PC-9 (cell line): ENCODE data around the gene NDUFV3. TPM values are rescaled to one million over a fixed set of nuclear protein-coding genes. Genes with fewer than 3 reads are reported as not detected.
"Not testable (repeated sequence)": the region's sequence is repeated elsewhere in the genome, so short reads cannot be mapped to it uniquely, and the experiment has no call there.

Experiments used
- BruUV-seq: library from RNA; stranded (reverse); fragments of 400-500 nt; replicated peaks from 2 replicates; lab custom pipeline; 2021; lab: Mats Ljungman, UMichigan
- CTCF ChIA-PET: fragments of 300-600 bp; sonication (Branson Sonifier 250); formaldehyde crosslinking; loops from one replicate; lab custom pipeline; 2022; ENCODE audit warnings: antibody characterized with exemption; lab: Charles Lee
- POLR2A ChIA-PET: fragments of 300-600 bp; sonication (Branson Sonifier 250); formaldehyde crosslinking; loops from one replicate; lab custom pipeline; 2022; ENCODE audit warnings: antibody characterized with exemption; ENCODE audit not compliant: unreplicated experiment; lab: Charles Lee
- DNase-seq, 2 experiments: peaks; one replicate each; pipeline versions ENCODE4 v3.0.0 to v3.0.0-alpha.2; 2015 to 2022; ENCODE audit warnings: mixed read lengths in 1 of 2
- H2AFZ ChIP-seq: fragments of 200-600 bp; sonication (generic); 2 replicates; pipeline ENCODE4 v1.8.1; 2017; ENCODE audit warnings: antibody characterized with exemption
- H3F3A ChIP-seq: fragments of 200-600 bp; sonication (generic); 2 replicates; pipeline ENCODE4 v1.8.1; 2017; ENCODE audit warnings: antibody characterized with exemption, mild to moderate bottlenecking, low read depth; ENCODE audit not compliant: insufficient read depth
- H3K27ac ChIP-seq: fragments of 200-600 bp; sonication (generic); 2 replicates; pipeline ENCODE4 v1.6.1; 2016; ENCODE audit warnings: mixed run types
- H3K27me3 ChIP-seq: fragments of 200-600 bp; sonication (generic); 2 replicates; pipeline ENCODE4 v1.6.1; 2016; ENCODE audit warnings: low read depth, mixed run types; ENCODE audit not compliant: insufficient read depth
- H3K36me3 ChIP-seq: fragments of 200-600 bp; sonication (generic); 2 replicates; pipeline ENCODE4 v1.6.1; 2016; ENCODE audit warnings: low read depth, mixed run types
- H3K4me1 ChIP-seq: fragments of 200-600 bp; sonication (generic); replicated peaks from 2 replicates; pipeline ENCODE4 v1.6.1; 2016; ENCODE audit warnings: mixed run types; ENCODE audit not compliant: insufficient read depth
- H3K4me2 ChIP-seq: fragments of 200-600 bp; sonication (generic); 2 replicates; pipeline ENCODE4 v1.6.1; 2017; ENCODE audit warnings: mixed run types
- H3K4me3 ChIP-seq: fragments of 200-600 bp; sonication (generic); 2 replicates; pipeline ENCODE4 v1.6.1; 2016; ENCODE audit warnings: mixed run types
- H3K79me2 ChIP-seq: fragments of 200-600 bp; sonication (generic); 2 replicates; pipeline ENCODE4 v1.6.1; 2017; ENCODE audit warnings: low read depth, mixed run types
- H3K9me2 ChIP-seq: fragments of 200-600 bp; sonication (generic); 2 replicates; pipeline ENCODE4 v1.8.1; 2017; ENCODE audit warnings: mild to moderate bottlenecking; ENCODE audit not compliant: insufficient read depth
- H3K9me3 ChIP-seq: fragments of 200-600 bp; sonication (generic); 2 replicates; pipeline ENCODE4 v1.8.1; 2016; ENCODE audit warnings: low read depth; ENCODE audit not compliant: insufficient read depth
- H4K20me1 ChIP-seq: fragments of 200-600 bp; sonication (generic); 2 replicates; pipeline ENCODE4 v1.8.1; 2017; ENCODE audit not compliant: insufficient read depth
- CTCF ChIP-seq: fragments of 200-600 bp; sonication (generic); conservative IDR thresholded peaks from 2 replicates; pipeline ENCODE4 v1.6.1; 2017; ENCODE audit warnings: mixed run types, antibody characterized with exemption, mild to moderate bottlenecking, moderate library complexity
- EZH2 ChIP-seq: fragments of 200-600 bp; sonication (generic); IDR thresholded peaks from 2 replicates; pipeline ENCODE4 v1.8.0; 2017; ENCODE audit warnings: antibody characterized with exemption, low read depth
- intact Hi-C: fragments of 100-400 bp; cut with micrococcal nuclease; formaldehyde crosslinking; loops from one replicate; pipeline ENCODE4 v1.10.0; 2022; ENCODE audit not compliant: unreplicated experiment
- total RNA-seq: library from RNA; stranded (reverse); gene quantifications from 2 replicates; pipeline ENCODE4 v1.2.3, GENCODE V29; 2021

NDUFV3 gene
- total RNA-seq, 1 experiment from 2014 or later: 20.7 TPM

GRCh38 chr21:42925114-42925926 is 32.2 kb downstream of the NDUFV3 start, which contains the start of gene ERVH48-1:
TSS of gene ERVH48-1 (minus strand) at chr21:42925630. CDS start at chr21:42919006, 6,624 bp downstream.
- intact Hi-C loops: no loop called here
- no peaks in the 10 kb centered on the region for H3K79me2 ChIP-seq
- CTCF ChIA-PET: no interaction called here
- H3K4me2 ChIP-seq: no peak within 1 kb of the TSS
- TF ChIP-seq CTCF (no peak), EZH2 (no peak)
- peaks cover 8% of the 10 kb centered on the region for H3K4me1 ChIP-seq
- no peaks in the 10 kb centered on the region for H3F3A ChIP-seq
- no peak within 1 kb of the TSS for H3K27ac ChIP-seq
- H4K20me1 ChIP-seq: no peaks in the 10 kb centered on the region
- H3K27me3 ChIP-seq: no peaks in the 10 kb centered on the region
- H3K9me3 ChIP-seq: no peaks in the 10 kb centered on the region
- no peak within 1 kb of the TSS for H2AFZ ChIP-seq
- no peaks in the 10 kb centered on the region for H3K36me3 ChIP-seq
- H3K9me2 ChIP-seq: no peaks in the 10 kb centered on the region
- DNase-seq: no peak
- POLR2A ChIA-PET: no interaction called here
- BruUV-seq: no TSS peak
- H3K4me3 ChIP-seq: no peak within 1 kb of the TSS

DNA sequence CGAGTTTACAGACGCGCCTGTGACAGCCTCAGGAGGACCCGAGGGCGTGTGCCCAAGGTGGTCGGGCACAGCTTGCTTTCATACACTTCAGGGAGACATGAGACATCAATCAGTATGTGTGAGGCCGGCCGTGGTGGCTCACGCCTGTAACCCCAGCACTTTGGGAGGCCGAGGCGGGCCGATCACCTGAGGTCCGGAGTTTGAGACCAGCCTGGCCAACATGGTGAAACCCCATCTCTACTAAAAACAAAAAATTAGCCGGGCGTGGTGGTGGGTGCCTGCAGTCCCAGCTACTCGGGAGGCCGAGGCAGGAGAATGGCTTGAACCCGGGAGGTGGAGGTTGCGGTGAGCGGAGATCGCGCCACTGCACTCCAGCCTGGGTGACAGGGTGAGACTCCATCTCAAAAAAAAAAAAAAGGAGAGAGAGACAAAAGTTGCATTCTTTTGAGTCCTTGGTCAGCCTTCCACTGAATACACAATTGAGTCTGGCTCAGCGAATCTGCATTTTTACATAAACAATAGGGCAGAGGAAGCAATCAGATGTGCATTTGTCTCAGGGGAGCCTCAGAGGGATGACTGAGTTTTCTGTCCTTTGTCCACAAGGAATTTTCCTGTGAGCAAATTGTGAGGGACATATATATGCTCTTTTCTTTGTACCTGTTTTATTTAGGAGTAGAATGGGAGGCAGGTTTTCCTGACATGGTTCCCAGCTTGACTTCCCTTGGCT is 34.5 kb downstream of the NDUFV3 start:
- H3K4me3 ChIP-seq, BruUV-seq, DNase-seq, H3K9me2 ChIP-seq, intact Hi-C loops, H3K9me3 ChIP-seq, H3K4me2 ChIP-seq, H3K36me3 ChIP-seq, H3K27me3 ChIP-seq, H3K27ac ChIP-seq, H3K79me2 ChIP-seq, POLR2A ChIA-PET, H3F3A ChIP-seq, H2AFZ ChIP-seq, H3K4me1 ChIP-seq, H4K20me1 ChIP-seq: not testable (repeated sequence)
- CTCF ChIA-PET: interaction anchor here (0.5 kb wide), 1 partner anchor 668 kb away, joined by 3 read pairs; no protein-coding TSS in a partner anchor

DNA sequence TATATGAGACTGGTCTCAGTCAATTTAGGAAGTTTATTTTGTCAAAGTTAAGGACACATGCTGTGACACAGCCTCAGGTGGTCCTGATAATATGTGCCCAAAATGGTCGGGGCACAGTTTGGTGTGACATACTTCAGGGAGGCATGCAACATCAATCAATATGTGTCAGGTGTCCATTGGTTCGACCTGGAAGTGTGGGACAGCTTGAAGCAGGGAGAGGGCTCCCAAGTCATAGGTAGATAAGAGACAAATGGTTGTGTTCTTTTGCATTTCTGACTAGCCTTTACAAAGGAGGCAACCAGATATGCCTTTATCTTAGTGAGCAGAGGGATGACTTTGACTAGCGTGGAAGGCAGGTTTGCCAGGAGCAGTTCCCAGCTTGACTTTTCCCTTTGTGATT is 36.9 kb downstream of the NDUFV3 start:
- no peaks in the 10 kb centered on the region for H3F3A ChIP-seq
- no peak overlapping the region for H2AFZ ChIP-seq
- H3K4me1 ChIP-seq: no peaks in the 10 kb centered on the region
- ChIA-PET CTCF (no interaction called here), POLR2A (no interaction called here)
- no peak for TF ChIP-seq EZH2
- TF ChIP-seq CTCF: no peak
- no peak overlapping the region for H3K27ac ChIP-seq
- H3K79me2 ChIP-seq: no peaks in the 10 kb centered on the region
- H3K4me3 ChIP-seq: no peak overlapping the region
- no peaks in the 10 kb centered on the region for H3K27me3 ChIP-seq
- H3K36me3 ChIP-seq: no peaks in the 10 kb centered on the region
- no peak for DNase-seq
- no peaks in the 10 kb centered on the region for H4K20me1 ChIP-seq
- H3K9me3 ChIP-seq: no peaks in the 10 kb centered on the region
- no TSS peak for BruUV-seq
- no peak overlapping the region for H3K4me2 ChIP-seq
- intact Hi-C loops: no loop called here
- H3K9me2 ChIP-seq: no peaks in the 10 kb centered on the region
